Left forelimb (tissue), 1 donor: ENCODE measurements around the gene NUDT16L1.
"Not testable (repeated sequence)": the region's sequence is repeated elsewhere in the genome, so short reads cannot be mapped to it uniquely, and the experiment has no call there.

Experiments
- DNase-seq: peaks from one replicate; pipeline ENCODE4 v3.0.0-alpha.2; 2018; ENCODE audit warnings: low spot score

The NUDT16L1 gene

DNA sequence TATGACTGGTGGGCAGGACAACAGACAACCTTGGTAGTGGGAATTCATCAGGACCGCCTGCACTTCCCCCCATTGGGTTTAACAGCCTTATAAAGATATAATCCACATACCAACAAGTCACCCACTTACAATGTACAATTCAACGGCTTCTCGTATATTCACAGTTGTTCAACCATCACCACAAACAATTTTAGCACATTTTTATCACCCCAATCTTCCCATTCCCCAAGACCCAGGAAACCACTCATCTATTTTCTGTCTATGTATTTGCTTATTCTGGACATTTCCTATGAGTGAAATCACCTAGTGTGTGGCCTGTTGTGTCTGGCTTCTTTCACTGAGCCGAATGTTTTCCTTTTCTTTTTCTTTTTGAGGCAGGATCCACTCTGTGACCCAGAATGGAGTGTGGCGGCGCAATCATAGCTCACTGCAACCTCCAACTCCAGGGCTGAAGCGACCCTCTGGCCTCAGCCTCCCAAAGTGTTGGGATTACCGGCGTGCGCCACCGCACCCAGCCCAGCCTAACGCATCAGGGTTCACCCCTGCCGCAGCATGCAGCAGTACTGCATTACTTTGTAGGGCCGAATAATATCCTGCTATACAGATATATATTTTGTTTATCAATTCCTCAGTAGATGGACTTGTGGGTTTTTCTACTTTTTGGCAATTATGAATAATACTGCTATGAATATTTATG lies 29.9 kb downstream of the NUDT16L1 start:
- no peak for DNase-seq

DNA sequence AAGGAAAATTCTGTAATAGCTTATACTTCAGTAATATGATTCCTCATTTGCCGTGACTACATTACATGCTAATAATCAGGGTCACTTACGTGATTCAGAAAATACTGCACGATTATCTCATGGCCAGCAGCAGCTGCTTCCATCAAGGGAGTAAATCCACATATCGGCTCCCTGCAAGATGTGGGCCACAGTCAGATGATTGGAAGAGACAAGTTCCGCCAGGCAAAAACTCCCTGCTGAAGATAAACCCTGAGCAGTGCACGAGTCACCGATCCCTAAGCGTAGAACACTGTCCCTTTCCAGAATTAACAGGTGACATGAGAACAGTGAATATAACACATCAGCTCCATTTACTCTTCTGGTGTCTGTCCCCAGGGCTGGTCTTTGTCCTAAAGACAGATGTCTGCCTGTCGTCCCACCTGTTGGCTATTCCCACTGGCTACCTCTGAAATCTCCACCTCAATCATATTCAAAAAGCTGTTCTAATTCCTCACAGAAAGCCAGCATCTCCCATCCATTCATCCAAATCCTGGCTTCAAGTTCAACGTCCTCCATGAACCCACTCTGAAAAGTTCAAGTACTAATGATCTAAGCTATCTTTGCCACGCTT lies 31.4 kb downstream of the NUDT16L1 start:
- DNase-seq: no peak

DNA sequence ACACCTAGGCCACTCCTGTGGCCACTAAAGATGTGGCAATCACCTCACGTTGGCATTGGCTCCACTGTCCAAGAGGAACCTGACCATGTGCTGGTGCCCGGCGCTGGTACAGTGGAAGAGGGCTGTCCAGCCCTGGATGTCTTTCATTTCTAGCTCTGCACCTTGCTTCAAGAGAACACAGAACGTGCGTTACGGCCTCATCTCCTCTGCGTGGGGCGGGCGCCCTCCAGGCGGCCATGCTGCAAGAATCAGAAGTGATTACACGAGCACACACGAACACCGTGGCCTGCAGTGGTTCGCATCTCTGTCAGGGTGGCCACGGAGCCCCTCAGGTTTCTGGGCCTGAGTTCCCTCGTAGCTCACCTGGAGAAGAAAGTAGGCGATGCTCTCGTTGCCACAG lies 33.3 kb downstream of the NUDT16L1 start:
- no peak for DNase-seq

DNA sequence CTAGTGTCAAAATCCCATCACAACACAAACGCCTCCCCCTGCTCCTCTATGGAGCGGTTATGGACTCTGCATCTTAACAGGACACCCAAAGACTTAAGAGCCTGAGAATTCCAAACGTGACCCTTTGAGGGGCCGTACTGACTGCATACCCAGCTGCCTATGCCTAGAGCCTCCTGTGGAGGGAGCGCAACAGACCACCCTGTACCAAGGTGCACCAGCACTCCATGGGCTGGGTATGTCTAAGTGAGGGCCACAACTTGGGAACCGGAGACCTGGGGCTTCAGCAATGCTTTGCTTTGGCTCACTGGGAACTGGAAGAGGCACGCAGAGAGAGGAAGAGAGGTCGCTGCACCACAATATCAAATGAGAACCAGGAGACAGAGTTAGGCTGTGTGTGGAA lies 35.3 kb downstream of the NUDT16L1 start:
- DNase-seq: no peak

DNA sequence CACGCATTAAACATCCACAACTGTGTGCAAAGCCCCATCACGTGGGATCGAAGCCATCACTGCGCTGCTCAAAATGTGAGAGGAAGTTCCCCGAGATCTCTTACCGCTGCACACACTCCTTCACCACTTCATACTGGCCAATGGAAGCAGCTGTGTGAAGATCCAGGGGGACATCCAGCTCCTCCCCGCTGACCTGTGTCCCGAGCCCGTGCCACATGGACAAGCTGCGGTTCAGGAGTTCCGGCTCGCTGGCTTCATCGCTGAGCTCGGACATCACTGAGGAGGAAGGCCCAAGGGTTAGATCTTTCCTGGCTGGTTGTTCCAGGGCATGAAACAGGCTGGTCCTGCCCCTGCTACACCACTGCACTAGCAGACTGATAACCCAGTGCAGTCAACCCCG lies 36.5 kb downstream of the NUDT16L1 start:
- DNase-seq: no peak

DNA sequence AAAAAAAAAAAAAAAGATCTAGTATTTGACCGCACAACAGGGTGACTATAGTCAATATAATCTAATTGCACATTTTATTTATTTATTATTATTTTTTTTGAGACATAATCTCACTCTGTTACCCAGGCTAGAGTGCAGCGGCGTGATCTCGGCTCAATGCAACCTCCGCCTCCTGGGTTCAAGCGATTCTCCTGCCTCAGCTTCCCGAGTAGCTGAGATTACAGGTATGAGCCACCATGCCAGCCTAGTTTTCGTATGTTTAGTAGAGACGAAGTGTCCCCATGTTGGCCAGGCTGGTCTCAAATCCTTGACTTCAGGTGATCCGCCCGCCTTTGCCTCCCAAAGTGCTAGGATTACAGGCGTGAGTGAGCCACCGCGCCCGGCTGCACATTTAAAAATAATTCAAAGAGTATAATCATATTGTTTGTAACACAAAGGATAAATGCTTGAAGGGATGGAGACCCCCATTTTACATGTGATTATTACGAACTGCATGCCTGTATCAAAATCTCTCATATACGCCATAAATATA lies 39.9 kb downstream of the NUDT16L1 start:
- DNase-seq: no peak

DNA sequence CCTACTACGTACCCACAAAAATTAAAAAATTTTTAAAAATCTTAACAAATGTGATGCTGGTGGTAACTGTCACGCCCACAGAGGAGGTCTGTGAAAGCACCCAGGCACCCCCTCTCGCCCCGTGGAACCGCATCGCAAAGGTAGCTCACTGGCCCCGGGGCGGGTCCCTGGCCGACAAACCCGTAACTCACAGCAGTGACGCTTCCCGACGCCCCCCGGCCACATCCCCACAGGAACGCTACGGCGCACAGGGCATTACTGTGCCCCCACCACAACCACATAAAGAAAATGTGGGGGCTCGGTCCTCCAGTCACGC lies 40.3 kb downstream of the NUDT16L1 start:
- DNase-seq: no peak

DNA sequence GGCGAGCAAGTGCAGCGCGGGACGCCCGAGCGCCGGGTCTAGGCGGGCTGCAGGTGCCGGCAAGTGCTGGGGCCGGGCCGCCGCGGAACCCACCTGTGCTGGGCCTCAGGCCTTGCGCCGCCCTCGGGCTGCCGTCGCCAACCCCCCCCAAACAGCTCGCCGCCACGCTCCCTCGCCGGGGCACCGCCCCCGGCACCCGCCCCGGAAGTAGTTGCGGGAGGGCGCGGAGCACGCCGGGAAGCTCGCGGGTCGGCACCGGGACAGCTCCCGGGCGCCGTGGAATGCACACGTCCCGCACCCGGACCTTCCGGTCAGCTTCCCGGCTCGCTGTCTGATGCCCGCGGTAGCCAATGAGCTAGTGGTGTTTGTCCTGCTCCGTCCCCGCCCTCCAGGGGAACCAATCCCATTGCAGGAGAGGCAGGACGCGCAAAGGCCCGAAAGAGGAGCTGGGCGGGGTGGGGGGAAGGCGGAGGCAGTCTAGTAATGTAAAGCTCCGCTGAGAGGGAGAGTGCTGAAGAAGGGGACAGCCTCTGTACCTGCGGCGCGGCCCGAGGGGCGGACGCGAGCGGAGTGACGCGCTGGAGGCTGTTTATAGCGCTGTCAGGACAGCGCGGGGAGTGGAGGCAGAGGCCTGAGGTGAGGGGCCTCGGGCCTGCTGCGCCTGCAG lies 40.8 kb downstream of the NUDT16L1 start, which contains the start of the genes ANKS3 and DNAAF8:
Gene ANKS3 (minus strand): TSS at position 209 of the 667 bp plus-strand sequence. CDS start 4,122 bp downstream, outside the sequence.
Gene DNAAF8 (plus strand): TSS at position 475 of the 667 bp plus-strand sequence. CDS start 1,978 bp downstream, outside the sequence.
- peak; percentile 94 for DNase-seq

DNA sequence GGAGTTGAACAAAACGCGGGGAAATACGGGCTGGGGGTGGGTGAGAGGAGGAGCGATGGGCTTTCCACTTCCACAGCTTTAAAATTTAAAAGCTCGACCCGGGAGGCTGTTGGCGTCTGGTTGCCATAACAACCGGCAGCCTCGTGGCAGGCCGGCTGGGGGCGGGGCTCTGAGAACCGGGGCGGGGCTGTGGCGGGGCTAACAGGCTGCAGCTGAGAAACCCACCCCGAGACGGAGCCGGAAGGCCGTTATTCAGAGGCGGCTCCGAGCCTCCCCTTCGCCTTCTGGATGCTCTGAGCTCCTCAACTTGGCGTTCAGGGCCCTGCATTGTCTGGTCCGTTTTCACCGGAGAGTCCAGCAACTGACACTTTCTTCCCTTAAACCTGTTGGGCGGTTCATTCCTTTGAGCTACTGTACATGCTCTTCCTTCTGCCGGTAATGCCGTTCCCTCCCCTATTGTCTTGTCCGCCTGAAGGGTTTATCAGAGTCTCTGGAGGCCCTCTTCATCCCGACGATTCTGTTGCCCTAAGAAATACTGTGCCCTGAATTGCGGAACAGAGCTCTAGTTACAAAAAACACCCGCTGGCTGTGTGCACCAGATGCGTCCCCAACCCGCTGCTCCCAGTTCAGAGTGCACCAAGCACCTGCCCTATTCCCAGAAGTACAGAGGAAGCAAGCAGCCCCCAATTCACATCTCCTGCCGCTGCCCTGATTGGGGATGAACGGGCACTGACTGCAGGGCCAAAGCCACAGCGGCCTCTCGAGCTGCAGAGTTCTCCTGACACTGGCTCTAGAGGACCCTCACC lies 41.6 kb downstream of the NUDT16L1 start:
- DNase-seq: peak; percentile 93

DNA sequence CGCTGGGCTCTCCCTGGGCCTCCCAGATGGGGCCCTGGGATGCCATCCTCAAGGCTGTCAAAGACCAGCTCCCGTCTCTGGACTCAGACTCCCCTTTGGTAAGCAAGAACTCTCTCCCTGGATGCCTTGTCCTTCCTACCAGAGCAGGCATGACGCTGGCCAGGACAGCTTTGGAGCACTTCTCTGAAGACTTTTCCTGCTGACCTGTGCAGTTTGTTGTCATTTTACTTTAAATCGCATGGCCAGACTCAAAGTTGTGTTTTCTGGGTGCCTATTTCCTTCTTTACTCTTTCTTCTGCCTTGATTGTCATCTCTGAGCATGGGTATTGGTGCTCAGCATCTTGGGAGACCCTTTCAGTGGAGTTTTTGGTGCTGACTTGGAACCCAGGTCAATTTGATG lies 43.2 kb downstream of the NUDT16L1 start:
- DNase-seq: no peak

DNA sequence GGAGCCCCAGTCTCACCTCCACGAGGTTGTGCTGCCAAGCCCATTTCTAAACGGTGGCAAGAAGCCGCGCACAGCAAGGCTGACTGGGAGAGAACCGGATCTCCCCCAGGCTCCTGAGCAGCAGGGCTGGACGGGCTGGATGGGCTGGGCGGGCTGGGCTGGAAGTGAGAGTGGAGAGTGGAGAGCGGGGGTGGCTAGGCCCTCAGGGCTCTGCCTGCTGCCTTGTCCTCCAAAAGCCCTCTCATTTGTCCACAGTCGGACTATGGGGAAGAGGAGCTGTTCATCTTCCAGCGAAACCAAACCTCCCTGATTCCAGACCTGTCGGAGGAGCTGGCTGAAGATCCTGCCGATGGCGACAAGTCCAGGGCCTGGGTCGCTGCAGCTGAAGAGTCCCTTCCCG lies 44.2 kb downstream of the NUDT16L1 start:
- DNase-seq: no peak

DNA sequence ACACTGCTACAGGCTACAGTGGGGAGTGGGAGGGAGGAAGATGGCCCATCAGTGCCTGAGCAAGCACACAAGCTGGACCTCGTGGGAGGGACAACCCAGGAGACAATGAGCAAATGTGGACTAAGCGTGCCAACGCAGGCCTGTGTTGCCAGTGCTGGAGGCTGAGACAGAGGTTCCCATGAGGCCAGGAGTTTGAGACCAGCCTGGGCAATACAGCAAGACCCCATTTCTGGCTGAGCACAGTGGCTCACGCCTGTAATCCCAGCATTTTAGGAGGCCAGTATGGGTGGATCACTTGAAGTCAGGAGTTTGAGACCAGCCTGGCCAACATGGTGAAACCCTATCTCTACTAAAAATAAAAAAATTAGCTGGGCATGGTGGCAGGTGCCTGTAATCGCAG lies 45.0 kb downstream of the NUDT16L1 start:
- DNase-seq: not testable (repeated sequence)

DNA sequence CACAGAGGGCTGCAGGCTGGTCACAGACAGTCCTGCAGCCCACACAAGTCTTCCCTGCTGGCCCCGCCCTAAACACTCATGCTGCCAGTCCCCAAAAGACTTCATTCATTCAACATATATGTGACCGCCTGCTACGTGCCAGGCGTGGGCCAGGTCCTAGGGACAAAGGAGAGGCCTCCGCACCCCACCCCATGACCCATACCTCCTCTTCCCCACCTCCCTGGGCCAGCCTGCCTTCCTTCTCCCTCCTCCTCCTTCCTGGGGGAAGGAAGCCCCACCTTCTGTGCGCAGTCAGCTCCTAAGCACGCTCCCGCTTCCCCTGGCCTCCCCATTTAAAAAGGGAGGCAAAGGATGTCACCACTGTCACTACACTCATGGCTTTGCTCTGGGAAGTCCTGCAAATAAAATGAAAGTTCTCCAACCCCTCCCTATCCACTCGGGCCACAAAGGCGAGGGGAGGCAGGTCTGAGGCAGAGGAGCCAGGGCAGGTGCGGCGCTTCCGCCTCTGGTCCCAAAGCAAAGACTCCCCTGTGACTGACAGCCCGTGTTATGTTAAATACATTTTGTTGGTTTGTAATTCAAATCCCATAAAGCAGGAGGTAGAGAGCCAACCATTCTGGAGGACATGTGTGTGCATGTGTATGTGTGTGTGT lies 50.0 kb downstream of the NUDT16L1 start:
- DNase-seq: no peak

DNA sequence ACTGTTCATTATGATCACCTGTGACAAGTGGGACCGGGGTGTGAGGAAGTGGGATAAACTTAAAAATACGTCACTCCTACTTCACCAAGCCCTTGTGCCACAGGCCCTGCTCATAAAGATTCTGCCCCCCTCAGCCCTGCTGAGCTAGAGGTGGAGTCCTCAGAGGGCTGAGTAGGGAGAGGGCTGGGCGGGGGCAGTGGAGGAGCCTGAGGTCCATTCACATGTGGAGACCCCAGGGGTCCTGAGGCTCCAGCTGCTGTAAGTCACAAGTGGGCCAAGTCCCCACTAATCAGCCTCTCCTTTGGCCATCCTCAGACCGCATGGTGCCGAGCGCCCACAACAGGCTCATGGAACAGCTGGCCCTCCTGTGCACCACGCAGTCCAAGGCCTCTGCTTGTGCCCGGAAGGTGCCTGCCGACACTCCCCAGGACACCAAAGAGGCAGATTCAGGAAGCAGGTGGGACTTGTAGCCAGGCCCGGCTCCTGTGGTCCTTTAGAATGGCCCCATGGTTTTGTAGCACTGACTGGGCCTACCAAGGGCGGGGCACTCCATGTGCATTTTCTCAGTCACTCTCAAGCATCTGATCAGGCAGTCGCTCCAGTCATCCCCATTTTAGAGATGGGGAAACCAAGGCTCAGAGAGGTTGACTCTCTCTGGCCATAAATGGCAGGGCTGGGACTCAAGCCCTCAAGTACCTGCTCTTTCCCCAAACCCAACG lies 51.4 kb downstream of the NUDT16L1 start:
- DNase-seq: no peak

DNA sequence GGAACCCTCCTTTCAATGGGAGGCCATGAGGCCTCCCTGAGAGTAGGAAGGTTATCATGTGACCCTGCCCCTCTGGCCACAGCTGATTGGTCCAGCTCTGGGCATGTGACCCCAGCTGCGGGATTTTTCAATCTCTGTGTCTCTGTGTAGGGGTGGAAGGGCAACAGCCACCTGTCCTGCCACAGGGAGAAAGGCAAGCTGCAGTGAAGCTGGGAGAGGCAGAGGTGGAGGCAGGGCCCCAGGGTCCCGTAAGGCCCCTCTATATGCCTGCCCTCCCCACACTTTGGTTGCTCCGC lies 51.9 kb downstream of the NUDT16L1 start:
- DNase-seq: no peak
